ENCODE measurements around the gene TPST2. TPM values are rescaled to one million over a fixed set of nuclear protein-coding genes. Genes with fewer than 3 reads are reported as not detected.

The TPST2 gene
- total RNA-seq, 1 experiment from 2014 or later: 7.0 TPM

DNA sequence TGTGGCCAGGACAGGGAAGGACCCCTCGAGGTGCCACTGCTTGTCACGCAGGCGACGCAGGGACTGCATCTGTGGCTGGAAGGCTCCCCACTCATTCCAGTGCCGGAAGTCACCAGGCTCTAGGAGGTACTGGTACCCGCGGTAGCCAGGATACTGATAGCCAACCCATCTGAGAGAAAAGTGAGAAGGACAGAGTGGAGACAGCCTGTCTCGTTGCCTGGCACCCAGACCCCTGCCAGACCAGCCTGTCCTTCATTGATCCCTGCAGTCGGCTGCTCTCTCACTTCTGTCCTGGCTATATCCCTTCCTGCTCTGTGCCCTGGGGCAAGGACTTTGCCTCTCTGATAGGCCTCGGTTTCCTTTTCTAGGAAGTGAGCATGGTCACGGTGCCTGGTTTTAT, 9.6 kb upstream of the TPST2 start:
- Mint-ChIP-seq H3K4me1 (ENCODE audit: insufficient read depth, unreplicated experiment) (no peaks in the 10 kb centered on the region), H3K36me3 (ENCODE audit: insufficient read depth, unreplicated experiment) (no peaks in the 10 kb centered on the region), H3K9me3 (ENCODE audit: unreplicated experiment) (no peaks in the 10 kb centered on the region), H3K27me3 (ENCODE audit: insufficient read depth, unreplicated experiment) (peaks cover 42% of the 10 kb centered on the region), H3K4me3 (ENCODE audit: unreplicated experiment) (no peak overlapping the region), H3K27ac (ENCODE audit: low read depth, unreplicated experiment) (no peak overlapping the region)
- TF ChIP-seq, protein P1, sequence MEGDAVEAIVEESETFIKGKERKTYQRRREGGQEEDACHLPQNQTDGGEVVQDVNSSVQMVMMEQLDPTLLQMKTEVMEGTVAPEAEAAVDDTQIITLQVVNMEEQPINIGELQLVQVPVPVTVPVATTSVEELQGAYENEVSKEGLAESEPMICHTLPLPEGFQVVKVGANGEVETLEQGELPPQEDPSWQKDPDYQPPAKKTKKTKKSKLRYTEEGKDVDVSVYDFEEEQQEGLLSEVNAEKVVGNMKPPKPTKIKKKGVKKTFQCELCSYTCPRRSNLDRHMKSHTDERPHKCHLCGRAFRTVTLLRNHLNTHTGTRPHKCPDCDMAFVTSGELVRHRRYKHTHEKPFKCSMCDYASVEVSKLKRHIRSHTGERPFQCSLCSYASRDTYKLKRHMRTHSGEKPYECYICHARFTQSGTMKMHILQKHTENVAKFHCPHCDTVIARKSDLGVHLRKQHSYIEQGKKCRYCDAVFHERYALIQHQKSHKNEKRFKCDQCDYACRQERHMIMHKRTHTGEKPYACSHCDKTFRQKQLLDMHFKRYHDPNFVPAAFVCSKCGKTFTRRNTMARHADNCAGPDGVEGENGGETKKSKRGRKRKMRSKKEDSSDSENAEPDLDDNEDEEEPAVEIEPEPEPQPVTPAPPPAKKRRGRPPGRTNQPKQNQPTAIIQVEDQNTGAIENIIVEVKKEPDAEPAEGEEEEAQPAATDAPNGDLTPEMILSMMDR (IDR thresholded peaks at IDR 0.05; ENCODE audit: unreplicated experiment): no peak
- intact Hi-C loops (cut with micrococcal nuclease): no loop called here
- no peak for DNase-seq (ENCODE audit: unreplicated experiment)
- CTCF ChIA-PET: no interaction called here
- POLR2A ChIA-PET: no interaction called here
- no TSS peak for BruUV-seq (replicated peaks)

- Mint-ChIP-seq H3K9me3 (ENCODE audit: unreplicated experiment) (no peaks in the 10 kb centered on the region), H3K4me3 (ENCODE audit: unreplicated experiment) (no peak overlapping the region), H3K27ac (ENCODE audit: low read depth, unreplicated experiment) (no peak overlapping the region), H3K27me3 (ENCODE audit: insufficient read depth, unreplicated experiment) (peaks cover 42% of the 10 kb centered on the region), H3K36me3 (ENCODE audit: insufficient read depth, unreplicated experiment) (no peaks in the 10 kb centered on the region), H3K4me1 (ENCODE audit: insufficient read depth, unreplicated experiment) (no peaks in the 10 kb centered on the region)
- CTCF ChIA-PET: interaction anchor here (0.8 kb wide), 1 partner anchor 68 kb away, joined by 3 read pairs; no protein-coding TSS in a partner anchor
- intact Hi-C loops (cut with micrococcal nuclease): no loop called here
- no peak for DNase-seq (ENCODE audit: unreplicated experiment)
- POLR2A ChIA-PET: no interaction called here
- TF ChIP-seq, protein P1 (IDR thresholded peaks at IDR 0.05; ENCODE audit: unreplicated experiment): no peak
- BruUV-seq (replicated peaks): no TSS peak
Measured at GRCh38 chr22:26597480-26597879, 7.5 kb upstream of the TPST2 start.

DNA sequence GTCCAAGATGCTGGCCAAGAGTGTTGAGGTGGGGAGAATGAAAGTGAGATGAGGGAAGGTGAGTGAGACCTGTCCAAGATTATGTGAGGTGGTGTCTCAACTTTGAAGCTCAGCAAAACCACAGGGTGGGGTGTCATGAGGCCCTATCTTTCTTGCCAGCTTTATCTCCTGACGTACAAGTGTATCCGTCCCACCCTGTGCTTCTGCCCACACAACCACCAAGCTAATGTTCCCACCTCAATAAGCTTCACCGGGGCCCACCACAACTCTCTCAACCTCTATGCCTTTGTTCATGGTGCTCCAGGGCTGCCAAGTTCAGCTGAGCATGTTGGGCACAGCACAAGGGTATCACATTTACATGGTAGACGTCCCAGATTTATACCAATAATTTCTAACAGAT, 7.1 kb upstream of the TPST2 start:
- intact Hi-C loops (cut with micrococcal nuclease): no loop called here
- DNase-seq (ENCODE audit: unreplicated experiment): no peak
- Mint-ChIP-seq H3K27me3 (ENCODE audit: insufficient read depth, unreplicated experiment) (peaks cover 42% of the 10 kb centered on the region), H3K4me1 (ENCODE audit: insufficient read depth, unreplicated experiment) (peaks cover 3% of the 10 kb centered on the region), H3K9me3 (ENCODE audit: unreplicated experiment) (no peaks in the 10 kb centered on the region), H3K36me3 (ENCODE audit: insufficient read depth, unreplicated experiment) (no peaks in the 10 kb centered on the region), H3K4me3 (ENCODE audit: unreplicated experiment) (no peak overlapping the region), H3K27ac (ENCODE audit: low read depth, unreplicated experiment) (no peak overlapping the region)
- TF ChIP-seq, protein P1 (IDR thresholded peaks at IDR 0.05; ENCODE audit: unreplicated experiment): no peak
- BruUV-seq (replicated peaks): no TSS peak
- ChIA-PET POLR2A (interaction anchor here (0.7 kb wide), 1 partner anchor 56 kb away, joined by 3 read pairs; no protein-coding TSS in a partner anchor), CTCF (interaction anchor here (0.8 to 0.9 kb wide), 2 partner anchors 69 to 130 kb away, joined by 3 read pairs; no protein-coding TSS in a partner anchor)

GRCh38 chr22:26593763-26594162, 3.8 kb upstream of the TPST2 start:
- intact Hi-C loops (cut with micrococcal nuclease): loop anchor here (5.0 kb wide), 1 partner anchor 81 kb away; the partner anchor contains the start of gene TFIP11
- H3K4me1 Mint-ChIP-seq (ENCODE audit: insufficient read depth, unreplicated experiment): peaks cover 6% of the 10 kb centered on the region
- no peak overlapping the region for H3K4me3 Mint-ChIP-seq (ENCODE audit: unreplicated experiment)
- BruUV-seq (replicated peaks): no TSS peak
- H3K36me3 Mint-ChIP-seq (ENCODE audit: insufficient read depth, unreplicated experiment): no peaks in the 10 kb centered on the region
- no peaks in the 10 kb centered on the region for H3K9me3 Mint-ChIP-seq (ENCODE audit: unreplicated experiment)
- TF ChIP-seq, protein P1 (IDR thresholded peaks at IDR 0.05; ENCODE audit: unreplicated experiment): no peak
- POLR2A ChIA-PET: no interaction called here
- no peak for DNase-seq (ENCODE audit: unreplicated experiment)
- CTCF ChIA-PET: interaction anchor here (0.6 to 0.7 kb wide), 4 partner anchors 43 to 186 kb away, joined by 3 read pairs; no protein-coding TSS in a partner anchor
- peaks cover 26% of the 10 kb centered on the region for H3K27me3 Mint-ChIP-seq (ENCODE audit: insufficient read depth, unreplicated experiment)
- no peak overlapping the region for H3K27ac Mint-ChIP-seq (ENCODE audit: low read depth, unreplicated experiment)
